SU-DHL-6 (cell line): Measurements from ENCODE around the gene COQ5.

ENCODE experiments used
- H2AFZ ChIP-seq: fragments of 200-600 bp; sonication (generic); 2 replicates; pipeline ENCODE4 v1.6.1; 2014; ENCODE audit warnings: low read depth, mild to moderate bottlenecking, moderate library complexity, mixed read lengths, antibody characterized with exemption, low read length; ENCODE audit not compliant: severe bottlenecking
- H3F3A ChIP-seq: fragments of 200-600 bp; shearing (Covaris generic); 2 replicates; pipeline ENCODE4 v1.6.0; 2016; ENCODE audit warnings: antibody characterized with exemption, mild to moderate bottlenecking; ENCODE audit not compliant: insufficient read depth
- H3K27ac ChIP-seq: fragments of 200-600 bp; sonication (generic); 2 replicates; pipeline ENCODE4 v1.5.1; 2016; ENCODE audit warnings: low read depth, mild to moderate bottlenecking, low read length, moderate library complexity, mixed read lengths
- H3K27me3 ChIP-seq: fragments of 200-600 bp; sonication (generic), shearing (Covaris generic); 2 replicates; pipeline ENCODE4 v1.6.0; 2014; ENCODE audit warnings: mild to moderate bottlenecking, low read length
- H3K36me3 ChIP-seq: fragments of 200-600 bp; sonication (generic); 2 replicates; pipeline ENCODE4 v1.6.1; 2014; ENCODE audit warnings: mild to moderate bottlenecking, low read length, mixed read lengths
- H3K4me2 ChIP-seq: fragments of 300-600, 200-600 bp; shearing (Covaris generic), sonication (generic); 2 replicates; pipeline ENCODE4 v1.6.0; 2014; ENCODE audit warnings: low read length, low read depth, mild to moderate bottlenecking; ENCODE audit not compliant: poor library complexity, severe bottlenecking
- H3K4me3 ChIP-seq: fragments of 200-600 bp; sonication (generic); 2 replicates; pipeline ENCODE4 v1.5.1; 2014; ENCODE audit warnings: antibody characterized with exemption, low read length, mild to moderate bottlenecking, mixed read lengths; ENCODE audit not compliant: insufficient read depth, poor library complexity, severe bottlenecking
- H3K79me2 ChIP-seq: fragments of 200-600 bp; sonication (generic); 2 replicates; pipeline ENCODE4 v1.6.1; 2014; ENCODE audit warnings: mild to moderate bottlenecking, low read length, moderate library complexity; ENCODE audit not compliant: insufficient read depth
- H3K9ac ChIP-seq: fragments of 200-600 bp; sonication (generic); 2 replicates; pipeline ENCODE4 v1.7.0; 2014; ENCODE audit warnings: mild to moderate bottlenecking, low read length
- H3K9me2 ChIP-seq: fragments of 200-600 bp; sonication (generic); replicated peaks from 2 replicates; pipeline ENCODE4 v1.6.1; 2014; ENCODE audit warnings: low read length; ENCODE audit not compliant: insufficient read depth
- H3K9me3 ChIP-seq: fragments of 200-600 bp; sonication (generic); 2 replicates; pipeline ENCODE4 v1.6.1; 2014; ENCODE audit warnings: low read length, mixed read lengths; ENCODE audit not compliant: insufficient read depth
- H4K20me1 ChIP-seq: fragments of 200-600 bp; sonication (generic); 2 replicates; pipeline ENCODE4 v1.6.1; 2014; ENCODE audit warnings: low read depth, mild to moderate bottlenecking, antibody characterized with exemption, low read length, moderate library complexity, mixed read lengths
- CTCF ChIP-seq: fragments of 200-600 bp; sonication (generic); IDR thresholded peaks from one replicate; pipeline ENCODE4 v1.5.1; 2017; ENCODE audit warnings: antibody characterized with exemption, mild to moderate bottlenecking, low read length, moderate library complexity; ENCODE audit not compliant: insufficient read depth, poor library complexity, severe bottlenecking
- EZH2phosphoT487 ChIP-seq: fragments of 200-600 bp; sonication (generic), shearing (Covaris generic); conservative IDR thresholded peaks from 2 replicates; pipeline ENCODE4 v1.6.1; 2018; ENCODE audit warnings: mild to moderate bottlenecking, antibody characterized with exemption, low read length, moderate library complexity, mixed read lengths

The COQ5 gene

GRCh38 chr12:120483621-120484020 is 45.3 kb downstream of the COQ5 start:
- Histone ChIP-seq H3K9me2 (no peaks in the 10 kb centered on the region), H3K27me3 (no peaks in the 10 kb centered on the region), H3K36me3 (no peaks in the 10 kb centered on the region), H3K4me2 (no peak overlapping the region), H3K4me3 (no peak overlapping the region), H3K27ac (no peak overlapping the region), H2AFZ (no peak overlapping the region), H3K9ac (no peak overlapping the region), H3K9me3 (no peaks in the 10 kb centered on the region), H3K79me2 (no peaks in the 10 kb centered on the region), H3F3A (no peaks in the 10 kb centered on the region), H4K20me1 (no peaks in the 10 kb centered on the region)
- TF ChIP-seq CTCF (no peak), EZH2phosphoT487 (no peak)

- no peaks in the 10 kb centered on the region for H3K9me2 ChIP-seq
- no peak for TF ChIP-seq EZH2phosphoT487
- TF ChIP-seq CTCF, result no peak
- no peaks in the 10 kb centered on the region for H3F3A ChIP-seq
- no peaks in the 10 kb centered on the region for H3K9me3 ChIP-seq
- no peak overlapping the region for H3K4me3 ChIP-seq
- H3K79me2 ChIP-seq, result no peaks in the 10 kb centered on the region
- H3K4me2 ChIP-seq, result no peak overlapping the region
- H3K27ac ChIP-seq, result no peak overlapping the region
- H4K20me1 ChIP-seq, result no peaks in the 10 kb centered on the region
- no peak overlapping the region for H3K9ac ChIP-seq
- H3K36me3 ChIP-seq, result no peaks in the 10 kb centered on the region
- no peak overlapping the region for H2AFZ ChIP-seq
- no peaks in the 10 kb centered on the region for H3K27me3 ChIP-seq
Measured at GRCh38 chr12:120481022-120481767, 47.8 kb downstream of the COQ5 start.

- TF ChIP-seq CTCF (no peak), EZH2phosphoT487 (no peak)
- H3K9ac ChIP-seq, result no peak overlapping the region
- H3K9me2 ChIP-seq, result no peaks in the 10 kb centered on the region
- no peak overlapping the region for H3K27ac ChIP-seq
- H3K36me3 ChIP-seq, result no peaks in the 10 kb centered on the region
- H4K20me1 ChIP-seq, result no peaks in the 10 kb centered on the region
- H3K4me2 ChIP-seq, result no peak overlapping the region
- no peaks in the 10 kb centered on the region for H3K9me3 ChIP-seq
- no peaks in the 10 kb centered on the region for H3K79me2 ChIP-seq
- no peak overlapping the region for H3K4me3 ChIP-seq
- no peaks in the 10 kb centered on the region for H3F3A ChIP-seq
- H2AFZ ChIP-seq, result no peak overlapping the region
- no peaks in the 10 kb centered on the region for H3K27me3 ChIP-seq
Measured at GRCh38 chr12:120480211-120480610, 48.7 kb downstream of the COQ5 start.
